ENCODE measurements around the gene GLI3.

GLI3 gene

DNA sequence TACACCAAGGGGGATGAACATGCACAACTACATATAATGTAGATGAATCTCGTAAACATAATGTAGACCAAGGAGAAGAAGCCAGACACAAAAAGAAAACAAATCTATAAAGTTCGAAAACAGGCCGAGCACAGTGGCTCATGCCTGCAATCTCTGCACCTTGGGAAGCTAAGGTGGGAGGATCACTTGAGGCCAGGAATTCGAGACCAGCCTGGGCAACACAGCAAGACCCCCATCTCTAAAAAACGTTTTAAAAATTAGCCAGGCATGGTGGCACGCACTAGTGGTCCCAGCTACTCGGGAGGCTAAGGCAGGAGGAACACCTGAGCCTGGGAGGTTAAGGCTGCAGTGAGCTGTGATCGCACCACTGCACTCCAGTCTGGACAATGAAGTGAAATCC lies 68.5 kb downstream of the GLI3 start:
- TF ChIP-seq POLR2AphosphoS5 (IDR thresholded peaks at IDR 0.05; ENCODE audit: low read depth, low read length): no peak
- TF ChIP-seq, protein P1, sequence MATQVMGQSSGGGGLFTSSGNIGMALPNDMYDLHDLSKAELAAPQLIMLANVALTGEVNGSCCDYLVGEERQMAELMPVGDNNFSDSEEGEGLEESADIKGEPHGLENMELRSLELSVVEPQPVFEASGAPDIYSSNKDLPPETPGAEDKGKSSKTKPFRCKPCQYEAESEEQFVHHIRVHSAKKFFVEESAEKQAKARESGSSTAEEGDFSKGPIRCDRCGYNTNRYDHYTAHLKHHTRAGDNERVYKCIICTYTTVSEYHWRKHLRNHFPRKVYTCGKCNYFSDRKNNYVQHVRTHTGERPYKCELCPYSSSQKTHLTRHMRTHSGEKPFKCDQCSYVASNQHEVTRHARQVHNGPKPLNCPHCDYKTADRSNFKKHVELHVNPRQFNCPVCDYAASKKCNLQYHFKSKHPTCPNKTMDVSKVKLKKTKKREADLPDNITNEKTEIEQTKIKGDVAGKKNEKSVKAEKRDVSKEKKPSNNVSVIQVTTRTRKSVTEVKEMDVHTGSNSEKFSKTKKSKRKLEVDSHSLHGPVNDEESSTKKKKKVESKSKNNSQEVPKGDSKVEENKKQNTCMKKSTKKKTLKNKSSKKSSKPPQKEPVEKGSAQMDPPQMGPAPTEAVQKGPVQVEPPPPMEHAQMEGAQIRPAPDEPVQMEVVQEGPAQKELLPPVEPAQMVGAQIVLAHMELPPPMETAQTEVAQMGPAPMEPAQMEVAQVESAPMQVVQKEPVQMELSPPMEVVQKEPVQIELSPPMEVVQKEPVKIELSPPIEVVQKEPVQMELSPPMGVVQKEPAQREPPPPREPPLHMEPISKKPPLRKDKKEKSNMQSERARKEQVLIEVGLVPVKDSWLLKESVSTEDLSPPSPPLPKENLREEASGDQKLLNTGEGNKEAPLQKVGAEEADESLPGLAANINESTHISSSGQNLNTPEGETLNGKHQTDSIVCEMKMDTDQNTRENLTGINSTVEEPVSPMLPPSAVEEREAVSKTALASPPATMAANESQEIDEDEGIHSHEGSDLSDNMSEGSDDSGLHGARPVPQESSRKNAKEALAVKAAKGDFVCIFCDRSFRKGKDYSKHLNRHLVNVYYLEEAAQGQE (IDR thresholded peaks at IDR 0.05; ENCODE audit: insufficient read depth in 1 of 2, low read depth in 2 of 2, low read length in 2 of 2): no peak

DNA sequence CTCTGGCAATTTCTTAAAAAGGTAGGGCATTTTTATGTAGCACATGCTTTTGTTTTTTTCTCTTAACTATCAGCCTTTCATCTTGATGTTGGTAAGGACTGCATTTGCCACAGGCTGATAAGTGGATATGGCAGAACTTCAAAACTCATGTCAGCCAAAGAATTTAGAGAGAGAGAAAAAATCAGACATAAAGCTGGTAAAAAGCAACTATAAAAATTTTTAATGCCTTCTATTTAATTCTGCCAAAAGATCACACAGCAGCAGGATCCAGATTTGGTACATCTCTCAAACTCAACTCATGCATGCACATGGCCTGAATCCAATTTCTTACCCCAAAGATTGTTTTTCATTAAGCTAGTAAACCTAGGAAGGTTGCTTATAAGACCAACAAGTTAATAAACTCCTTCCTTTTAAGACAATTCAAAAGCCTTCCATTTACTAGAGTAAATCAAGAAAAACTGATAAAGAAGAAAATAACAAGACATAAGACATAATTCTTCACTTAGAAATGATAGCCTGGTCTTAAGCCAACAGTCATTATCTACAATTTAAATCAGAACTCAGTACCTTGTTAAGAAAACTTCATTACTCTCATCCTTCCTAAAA lies 69.3 kb downstream of the GLI3 start:
- TF ChIP-seq TAF1 (IDR thresholded peaks at IDR 0.05; ENCODE audit: borderline replicate concordance, insufficient read depth, low read length) (no peak), POLR2AphosphoS5 (IDR thresholded peaks at IDR 0.05; ENCODE audit: low read depth, low read length) (no peak), FOXP2 (optimal IDR thresholded peaks at IDR 0.05; ENCODE audit: borderline replicate concordance, extremely low read depth, extremely low read length, insufficient read depth) (no peak), SIN3A (IDR thresholded peaks at IDR 0.05; ENCODE audit: borderline replicate concordance, insufficient read depth, low read length) (no peak)
- TF ChIP-seq, protein P1 (IDR thresholded peaks at IDR 0.05; ENCODE audit: insufficient read depth in 1 of 2, low read depth in 2 of 2, low read length in 2 of 2): no peak

DNA sequence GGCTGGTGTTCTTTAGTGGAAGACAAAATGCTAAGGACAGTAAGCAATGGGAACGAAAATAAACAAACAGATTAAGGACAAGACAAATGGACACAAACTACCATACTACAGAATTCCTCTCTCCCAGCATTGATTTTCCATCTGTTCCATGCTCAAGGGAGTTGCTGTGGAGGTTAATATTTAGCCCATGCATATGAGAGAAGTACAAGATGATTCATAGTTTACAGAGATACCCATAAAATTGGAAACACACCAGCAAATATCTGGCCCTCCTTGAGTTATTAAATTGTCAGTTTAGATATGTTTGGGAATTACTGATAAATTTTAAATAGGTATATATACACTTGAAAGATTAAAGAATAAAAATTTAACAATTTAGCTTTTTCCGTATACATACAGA lies 69.8 kb downstream of the GLI3 start:
- TF ChIP-seq TAF1 (IDR thresholded peaks at IDR 0.05; ENCODE audit: borderline replicate concordance, insufficient read depth, low read length): no peak
- TF ChIP-seq POLR2AphosphoS5 (IDR thresholded peaks at IDR 0.05; ENCODE audit: low read depth, low read length): no peak

DNA sequence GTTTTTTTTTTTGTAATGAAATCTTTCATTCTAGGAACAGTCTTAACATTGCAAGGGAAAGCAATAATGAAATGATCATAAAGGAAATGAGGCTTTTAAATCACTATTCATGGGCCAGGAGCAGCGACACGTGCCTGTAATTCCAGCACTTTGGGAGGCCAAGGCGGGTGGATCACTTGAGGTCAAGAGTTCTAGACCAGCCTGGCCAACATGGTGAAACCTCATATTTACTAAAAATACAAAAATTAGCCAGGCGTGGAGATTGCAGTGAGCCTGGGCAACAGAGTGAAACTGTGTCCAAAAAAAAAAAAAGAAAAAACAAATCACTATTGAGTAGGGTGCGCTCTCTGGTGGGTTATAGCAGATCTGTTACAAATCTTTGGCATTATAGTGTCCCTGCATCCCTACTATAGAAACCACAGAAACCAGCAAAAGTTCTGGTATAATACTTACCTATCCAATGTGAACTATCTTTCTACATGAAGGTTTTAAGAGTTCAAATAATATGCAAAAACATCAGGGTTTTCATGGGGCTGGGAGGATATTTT lies 72.1 kb downstream of the GLI3 start:
- TF ChIP-seq FOXP2 (optimal IDR thresholded peaks at IDR 0.05; ENCODE audit: borderline replicate concordance, extremely low read depth, extremely low read length, insufficient read depth) (no peak), POLR2AphosphoS5 (IDR thresholded peaks at IDR 0.05; ENCODE audit: low read depth, low read length) (no peak), SIN3A (IDR thresholded peaks at IDR 0.05; ENCODE audit: borderline replicate concordance, insufficient read depth, low read length) (no peak), TAF1 (IDR thresholded peaks at IDR 0.05; ENCODE audit: borderline replicate concordance, insufficient read depth, low read length) (no peak)
- TF ChIP-seq, protein P1 (IDR thresholded peaks at IDR 0.05; ENCODE audit: insufficient read depth in 1 of 2, low read depth in 2 of 2, low read length in 2 of 2): no peak

DNA sequence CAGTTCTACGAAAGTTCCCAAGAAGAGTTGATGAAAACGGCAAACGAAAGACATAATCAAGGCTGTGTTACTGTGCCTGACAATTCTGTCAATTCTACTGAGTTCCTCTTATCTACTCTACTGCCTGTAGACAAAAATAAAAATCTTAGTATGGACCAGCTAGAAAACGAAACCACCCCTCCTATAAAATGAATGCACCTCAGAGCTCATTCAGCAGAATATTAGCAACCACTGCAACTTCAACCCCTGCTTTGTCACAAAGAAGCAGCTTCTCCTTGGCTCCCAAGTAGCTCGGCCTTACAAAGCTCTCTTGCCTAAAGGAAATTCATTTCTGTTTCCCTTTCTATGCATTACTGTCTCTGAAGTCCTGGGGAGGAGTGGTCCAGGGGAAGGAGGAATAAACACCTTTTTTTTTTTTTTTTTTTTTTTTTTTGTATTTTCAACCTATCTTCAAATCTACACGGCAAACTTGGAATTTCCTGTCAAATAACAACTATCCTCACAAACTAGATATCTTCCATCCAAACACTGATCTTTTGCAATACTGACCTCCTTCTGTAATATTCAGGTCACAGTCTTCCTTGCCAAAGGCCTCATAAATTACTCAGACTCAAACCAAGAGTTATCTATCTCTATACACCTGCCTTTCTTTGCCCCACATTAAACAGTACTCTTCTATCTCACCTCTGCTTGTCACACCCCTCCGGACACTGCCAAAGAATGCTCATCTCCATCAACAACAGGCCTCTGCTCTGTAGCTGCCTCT lies 74.3 kb downstream of the GLI3 start:
- no peak for TF ChIP-seq POLR2AphosphoS5 (IDR thresholded peaks at IDR 0.05; ENCODE audit: low read depth, low read length)
- TF ChIP-seq SIN3A (IDR thresholded peaks at IDR 0.05; ENCODE audit: borderline replicate concordance, insufficient read depth, low read length): no peak
- TF ChIP-seq FOXP2 (optimal IDR thresholded peaks at IDR 0.05; ENCODE audit: borderline replicate concordance, extremely low read depth, extremely low read length, insufficient read depth): no peak
- TF ChIP-seq, protein P1 (IDR thresholded peaks at IDR 0.05; ENCODE audit: insufficient read depth in 1 of 2, low read depth in 2 of 2, low read length in 2 of 2): no peak
- no peak for TF ChIP-seq TAF1 (IDR thresholded peaks at IDR 0.05; ENCODE audit: borderline replicate concordance, insufficient read depth, low read length)
